GM21576 (cell line): ENCODE results near the gene MAFG.
A peak's percentile ranks its signal among the peaks of the same experiment; 100 is the strongest.

Source experiments
- ATAC-seq: cut with Tn5 transposase; IDR thresholded peaks from one replicate; pipeline ENCODE4 v1.9.1; 2021; ENCODE audit warnings: mild to moderate bottlenecking, moderate library complexity; ENCODE audit not compliant: unreplicated experiment

The MAFG gene

DNA sequence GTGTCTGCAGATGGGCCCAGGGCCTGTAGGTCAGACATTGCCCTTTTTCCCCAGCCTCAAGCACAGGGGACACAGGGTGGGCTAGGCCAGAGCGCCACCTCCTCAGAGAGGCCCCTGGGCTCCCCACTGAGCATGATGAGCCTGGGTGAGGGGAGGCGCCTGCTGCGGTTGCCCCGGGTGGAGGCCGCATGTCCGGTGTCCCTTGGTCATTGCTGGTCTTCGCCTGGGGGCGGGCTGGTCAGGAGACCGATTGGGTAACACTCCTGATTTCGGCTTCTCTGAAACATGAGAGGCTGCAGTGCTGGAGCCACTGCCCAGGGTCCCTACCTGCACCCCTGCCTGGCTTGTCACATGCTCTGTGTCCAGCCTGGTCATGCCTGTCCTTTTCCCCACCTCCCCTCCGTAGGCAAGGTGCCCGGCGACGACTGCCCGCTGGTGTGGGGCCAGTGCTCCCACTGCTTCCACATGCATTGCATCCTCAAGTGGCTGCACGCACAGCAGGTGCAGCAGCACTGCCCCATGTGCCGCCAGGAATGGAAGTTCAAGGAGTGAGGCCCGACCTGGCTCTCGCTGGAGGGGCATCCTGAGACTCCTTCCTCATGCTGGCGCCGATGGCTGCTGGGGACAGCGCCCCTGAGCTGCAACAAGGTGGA is 27.9 kb downstream of the MAFG start:
- ATAC-seq = no peak

DNA sequence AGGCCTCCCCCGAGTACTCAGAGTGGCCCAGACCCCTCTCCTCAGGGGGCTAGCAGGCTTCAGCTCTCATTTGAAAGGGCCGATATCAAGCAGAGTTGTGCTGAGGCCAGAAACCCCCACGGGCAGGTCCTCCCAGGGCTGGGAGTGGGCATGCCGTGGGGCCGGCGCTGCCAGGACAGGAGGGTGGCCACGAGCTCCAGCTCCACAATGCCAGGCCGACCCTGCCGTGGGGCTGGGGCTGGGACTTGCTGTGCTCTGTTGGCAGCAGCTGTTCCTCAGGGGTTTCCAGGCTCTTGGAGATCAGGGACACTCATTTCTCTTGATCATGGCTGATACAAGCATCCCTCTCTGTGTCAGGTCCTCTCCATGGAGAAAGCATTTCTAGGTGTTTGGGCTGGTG is 28.6 kb downstream of the MAFG start:
- no peak for ATAC-seq

DNA sequence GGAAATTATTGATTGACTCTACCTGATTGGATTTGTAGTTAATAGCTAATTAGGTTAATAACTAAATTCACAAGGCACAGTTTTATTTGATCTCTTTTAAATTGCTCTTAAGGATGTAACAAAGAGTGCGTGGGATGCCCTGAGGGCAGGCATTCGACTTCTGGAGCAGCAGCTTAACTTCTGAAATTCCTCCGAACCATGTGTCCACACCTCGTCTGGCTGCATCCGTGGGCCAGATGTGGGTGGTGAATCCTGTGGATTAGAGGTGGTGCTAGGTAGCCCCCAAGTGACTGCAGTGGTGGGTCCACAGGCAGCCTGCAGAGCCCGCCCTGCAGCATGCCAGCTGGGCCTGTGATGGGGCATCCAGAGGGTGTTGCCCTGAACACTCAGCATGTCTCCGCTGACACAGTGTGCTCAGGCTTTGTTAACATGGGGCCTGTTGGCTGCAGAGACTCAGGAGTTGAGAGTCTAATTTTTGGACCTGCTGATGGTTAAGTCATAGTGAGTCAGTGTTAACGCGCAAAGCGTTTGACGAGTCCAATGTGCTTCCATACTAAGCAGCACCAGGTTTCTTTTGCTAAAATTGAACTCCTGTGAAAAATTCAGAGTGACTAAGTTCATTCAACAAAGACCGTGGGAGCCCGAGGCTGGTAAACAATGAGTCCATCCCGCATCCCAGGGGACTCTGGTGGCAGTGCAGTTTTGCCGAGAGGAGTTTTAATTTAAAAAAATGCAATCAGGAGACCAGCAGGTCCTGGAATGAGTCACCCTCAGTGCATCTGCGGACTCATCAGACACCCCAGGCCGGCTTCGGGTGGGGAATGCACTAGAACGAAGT is 29.3 kb downstream of the MAFG start:
- no peak for ATAC-seq

DNA sequence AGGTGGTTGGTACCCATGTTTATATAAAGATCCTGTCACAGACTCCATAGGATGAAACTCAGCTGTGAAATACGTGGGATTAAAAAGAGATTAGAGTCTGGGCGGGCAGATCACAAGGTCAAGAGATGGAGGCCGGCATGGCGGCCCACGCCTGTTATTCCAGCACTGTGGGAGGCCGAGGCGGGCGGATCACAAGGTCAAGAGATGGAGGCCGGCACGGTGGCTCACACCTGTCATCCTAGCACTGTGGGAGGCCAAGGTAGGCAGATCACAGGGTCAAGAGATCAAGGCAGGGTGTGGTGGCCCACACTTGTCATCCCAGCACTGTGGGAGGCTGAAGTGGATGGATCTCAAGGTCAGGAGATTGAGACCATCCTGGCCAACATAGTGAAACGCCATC is 32.1 kb downstream of the MAFG start:
- no peak for ATAC-seq

DNA sequence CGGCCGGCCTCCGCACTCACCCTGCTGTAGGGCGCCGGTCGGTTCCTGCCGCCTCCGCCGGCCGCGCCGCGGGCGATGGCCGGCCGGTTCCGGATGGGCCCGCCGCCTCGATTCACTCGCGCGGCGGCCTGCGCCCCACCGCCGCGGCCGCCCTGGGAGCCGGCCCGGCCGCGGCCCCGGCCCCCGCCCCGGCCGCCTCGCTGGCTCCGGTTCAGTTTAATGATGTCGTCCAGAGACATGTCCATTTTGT is 36.3 kb downstream of the MAFG start:
- no peak for ATAC-seq

DNA sequence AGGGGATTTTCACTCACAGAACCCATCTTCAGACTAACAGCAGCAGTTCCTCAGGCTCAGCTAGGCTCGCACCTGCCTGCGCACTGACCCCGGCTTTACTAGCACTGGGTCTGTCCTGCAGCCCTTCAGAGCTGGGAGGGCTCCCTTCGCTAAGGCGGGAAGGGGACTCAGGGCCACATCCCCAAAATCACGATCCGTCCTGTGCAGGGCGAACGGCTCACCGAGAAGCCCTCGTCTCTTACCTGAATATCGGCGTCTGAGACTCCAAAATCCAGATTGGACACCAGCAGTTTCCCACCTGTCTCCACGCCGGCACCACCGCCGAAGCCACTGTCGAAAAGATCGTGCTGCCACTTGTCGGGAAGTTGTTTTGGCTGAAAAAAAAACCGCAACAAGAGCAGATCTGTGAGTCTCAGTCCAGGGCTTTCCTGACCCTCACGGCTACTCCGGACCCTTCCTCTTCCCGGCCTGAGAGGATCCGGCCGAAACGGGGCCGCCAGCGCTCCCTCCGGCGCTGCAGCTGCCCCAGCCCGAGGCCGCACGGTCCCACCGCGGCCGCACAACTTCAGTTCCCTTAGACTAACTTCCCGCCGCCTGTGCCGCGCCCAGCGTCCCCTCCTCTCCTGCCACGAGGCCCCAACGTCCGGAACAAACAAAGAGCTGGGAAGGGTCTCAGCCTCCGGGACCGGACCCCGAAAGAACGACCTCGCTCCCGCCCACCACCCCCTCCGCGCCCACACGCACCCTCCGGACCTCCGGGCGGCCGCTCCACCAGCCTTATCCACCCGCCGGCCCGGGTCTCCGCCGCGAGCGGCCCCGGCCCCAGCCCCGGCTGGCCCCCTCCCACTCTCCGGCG is 36.9 kb downstream of the MAFG start:
- ATAC-seq = peak; percentile 3

DNA sequence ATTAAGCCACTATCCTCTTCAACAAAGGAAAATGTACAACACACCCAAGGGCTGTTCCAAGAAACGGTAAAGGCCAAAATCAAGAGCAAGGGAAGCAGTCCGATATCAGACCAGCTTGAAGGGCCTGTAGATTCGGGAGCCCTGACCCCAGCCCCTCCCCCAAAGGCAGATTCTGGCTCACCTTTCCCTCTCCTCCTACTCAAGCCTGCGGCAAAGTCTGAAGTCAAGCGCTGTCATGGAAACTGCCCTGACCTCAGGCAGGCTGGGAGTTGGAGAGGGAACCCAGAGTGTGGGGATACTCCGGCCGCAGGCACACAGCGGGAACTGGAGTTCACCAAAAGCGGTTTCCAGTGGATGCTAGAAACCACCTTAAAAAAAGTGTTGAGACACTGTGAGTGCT is 37.9 kb downstream of the MAFG start:
- ATAC-seq = no peak

DNA sequence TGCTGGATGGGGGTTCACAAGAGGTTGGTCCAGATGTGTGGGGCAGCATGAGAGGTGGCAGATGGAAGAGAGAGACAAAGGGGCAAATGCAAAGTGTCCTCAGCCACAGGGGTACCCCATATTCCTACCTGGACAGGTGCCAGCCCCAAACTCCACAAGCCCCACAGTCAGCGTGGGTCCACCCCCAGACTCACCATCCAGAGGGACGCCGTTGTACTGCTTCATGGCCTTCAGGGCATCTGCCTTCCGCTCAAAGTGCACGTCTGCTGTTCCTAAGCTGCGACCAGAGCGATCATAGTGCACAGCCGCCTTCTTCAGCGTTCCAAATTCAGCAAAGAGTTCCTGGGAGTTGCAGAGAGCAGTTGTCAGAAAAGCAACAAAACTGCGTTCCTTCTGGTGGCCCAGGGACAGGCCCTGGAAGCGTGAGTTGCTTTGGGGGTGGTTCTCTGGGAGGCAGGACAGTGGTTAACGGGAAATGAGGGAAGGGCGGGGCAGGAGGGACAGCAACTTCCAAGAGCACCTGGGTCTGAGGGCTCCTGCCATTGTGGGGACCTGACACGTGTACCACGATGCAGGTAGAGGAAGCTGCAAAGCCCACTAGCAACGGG is 38.4 kb downstream of the MAFG start:
- ATAC-seq = no peak

DNA sequence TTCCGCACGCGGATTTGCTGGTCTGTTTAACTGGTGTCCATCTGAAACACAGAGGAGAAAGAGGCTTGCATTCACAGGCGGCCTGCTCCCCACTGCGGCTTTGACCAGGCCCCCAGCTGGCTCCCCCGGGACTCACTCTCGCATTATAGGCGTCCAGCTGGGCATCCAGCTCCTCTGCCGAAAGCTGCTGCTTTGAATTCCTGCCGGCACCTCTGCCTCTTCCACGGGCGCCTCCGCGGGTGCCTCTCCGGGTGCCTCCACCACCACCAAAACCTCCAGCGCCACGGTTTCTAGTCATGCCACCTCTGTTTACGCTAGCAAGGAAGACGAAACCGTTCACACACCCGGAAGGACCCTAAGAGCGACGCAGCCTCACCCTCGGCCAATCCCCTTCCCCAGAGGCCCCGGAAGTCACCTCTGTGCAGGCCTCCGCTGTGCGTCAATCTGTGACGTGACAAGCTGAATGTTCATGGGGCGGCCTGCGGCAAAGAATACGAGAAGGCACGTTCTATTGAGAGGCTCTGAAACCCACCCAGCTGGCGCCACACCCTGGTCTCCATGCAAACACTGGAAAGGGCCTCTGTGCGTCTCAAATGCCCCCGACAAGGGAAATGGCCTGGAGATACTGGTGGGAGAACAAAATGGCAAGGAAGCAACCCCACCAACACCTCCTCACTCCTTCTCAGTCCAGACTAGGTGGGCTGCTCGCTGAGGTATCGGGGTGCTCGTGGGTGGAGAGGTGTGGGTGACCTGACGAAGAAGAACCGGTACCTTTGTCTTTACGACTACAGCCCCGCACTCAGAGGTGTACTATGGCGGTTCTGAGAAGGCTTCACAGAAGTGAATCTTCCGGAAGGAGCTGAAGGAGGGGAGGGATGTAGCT is 39.2 kb downstream of the MAFG start:
- no peak for ATAC-seq

DNA sequence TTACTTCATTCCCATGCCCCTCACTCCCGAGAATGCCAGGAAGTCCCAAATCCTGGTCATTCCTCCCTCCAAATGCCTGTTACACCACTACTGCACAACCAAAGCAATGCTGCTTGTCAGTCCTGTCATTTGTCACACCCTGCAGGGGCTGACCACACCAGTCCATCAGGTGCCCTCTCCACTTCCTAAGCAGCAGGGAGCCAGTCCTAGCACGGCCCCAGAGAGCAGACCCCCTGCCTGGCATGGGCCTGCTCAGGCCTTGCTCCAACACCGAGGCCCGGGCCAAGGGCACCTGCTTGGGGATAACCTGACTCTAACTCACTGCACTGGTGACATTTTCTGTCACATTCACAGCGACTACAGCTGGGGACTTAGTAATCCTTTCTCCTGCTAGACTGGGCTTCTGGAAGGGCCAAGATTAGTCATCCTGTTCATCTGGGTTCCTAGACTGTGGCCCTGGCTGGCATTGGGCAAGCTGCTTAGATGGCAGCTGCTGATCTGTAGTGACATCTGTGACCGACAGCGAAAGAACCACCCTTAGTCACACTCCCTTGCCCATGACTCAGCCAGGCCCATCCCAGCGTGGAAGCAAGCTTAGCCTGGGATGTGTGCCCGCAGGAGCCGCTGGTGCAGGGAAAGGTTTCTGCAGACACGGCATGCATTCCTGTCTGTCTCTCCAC is 41.5 kb downstream of the MAFG start:
- ATAC-seq = no peak

DNA sequence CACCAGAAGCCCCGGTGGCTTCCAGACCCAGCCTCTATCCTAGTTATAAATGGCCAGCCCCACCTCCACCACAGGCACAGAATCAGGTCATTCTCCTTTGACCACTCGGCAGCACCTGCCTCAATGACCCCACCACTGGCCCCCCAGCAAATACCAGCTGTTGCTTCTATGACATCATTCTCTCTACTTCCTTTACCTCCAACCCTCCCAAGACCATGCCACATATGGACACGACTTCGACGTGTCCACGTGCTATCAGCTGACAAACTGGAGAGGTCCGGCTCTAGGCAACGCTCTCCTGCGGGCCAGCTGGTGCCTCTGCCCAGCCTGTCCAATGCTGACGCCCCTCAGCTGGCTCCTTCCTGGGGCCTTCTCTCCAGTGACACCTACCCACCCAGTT is 42.1 kb downstream of the MAFG start:
- ATAC-seq = no peak

DNA sequence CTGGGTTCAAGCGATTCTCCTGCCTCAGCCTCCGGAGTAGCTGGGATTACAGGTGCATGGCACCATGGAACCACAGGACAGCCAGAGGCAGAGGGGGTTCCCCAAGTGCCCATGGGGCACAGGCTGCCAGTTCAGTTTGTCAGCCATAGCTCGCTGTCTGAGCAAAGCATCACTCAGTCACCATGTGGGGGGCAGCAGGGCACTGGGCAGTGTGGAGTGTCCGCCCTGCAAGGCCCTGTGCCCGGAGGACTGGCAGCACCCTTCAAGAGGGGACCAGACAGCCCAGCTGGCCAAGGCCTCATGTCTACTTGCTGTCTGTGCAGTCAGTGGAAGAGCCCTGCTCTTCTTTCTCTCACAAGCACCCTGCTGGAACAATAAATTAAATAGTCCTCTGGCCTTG is 42.6 kb downstream of the MAFG start:
- ATAC-seq = no peak

DNA sequence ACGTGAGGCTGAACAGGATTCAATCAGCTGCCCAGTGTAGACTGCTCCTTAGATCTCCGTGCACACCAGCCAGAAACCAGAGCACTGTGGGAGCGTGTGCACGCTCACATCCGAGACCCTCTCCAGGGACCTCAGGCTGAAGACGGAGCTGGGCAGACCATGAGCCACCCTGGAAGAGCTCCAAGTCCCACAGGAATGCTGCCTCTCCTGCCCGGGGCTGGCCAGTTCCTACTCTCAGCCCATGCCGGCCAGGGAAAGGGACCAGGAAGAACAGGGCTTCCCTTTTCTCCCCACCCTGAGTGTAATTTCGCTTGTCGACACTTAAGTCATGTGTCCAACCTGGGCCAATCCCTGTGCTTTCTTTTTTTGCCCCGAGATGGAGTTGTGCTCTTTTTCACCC is 43.0 kb downstream of the MAFG start:
- ATAC-seq = no peak

DNA sequence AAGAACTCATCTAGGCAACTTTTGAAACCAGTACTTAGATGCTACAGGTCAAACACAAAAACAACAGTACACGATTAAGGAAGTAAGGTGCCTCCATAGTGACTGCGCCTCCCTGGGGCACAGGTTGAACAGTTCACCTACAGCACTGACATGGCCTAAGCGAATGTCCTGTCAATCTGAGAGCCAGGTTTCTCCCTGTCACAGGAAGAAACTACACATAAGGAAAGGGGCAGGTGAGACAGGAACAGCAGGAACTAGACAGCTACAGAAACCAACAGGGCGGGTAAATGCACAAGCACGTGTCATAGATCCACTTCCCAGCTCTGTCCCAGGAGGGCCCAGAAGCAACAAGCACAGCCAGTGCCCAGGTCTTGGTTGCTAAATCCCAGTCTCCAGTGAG is 48.4 kb downstream of the MAFG start:
- no peak for ATAC-seq

DNA sequence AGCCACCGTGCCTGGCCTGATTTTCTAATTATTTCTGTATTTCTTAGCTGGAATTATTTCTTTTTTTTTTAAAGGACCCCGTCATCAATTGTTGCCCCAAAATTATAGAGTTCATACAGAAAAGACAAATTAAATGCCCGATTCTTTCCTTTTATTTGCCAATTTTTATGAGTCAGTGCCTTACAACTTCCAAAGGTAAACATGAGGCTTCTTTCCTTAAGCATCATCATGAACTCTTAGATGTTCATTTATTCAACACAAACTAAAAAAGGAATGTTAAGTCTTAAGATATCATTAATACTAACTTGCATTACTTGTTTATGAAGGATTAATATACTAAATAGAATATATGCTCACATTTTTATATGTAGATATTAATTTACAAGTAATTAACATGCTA is 49.2 kb downstream of the MAFG start:
- no peak for ATAC-seq

DNA sequence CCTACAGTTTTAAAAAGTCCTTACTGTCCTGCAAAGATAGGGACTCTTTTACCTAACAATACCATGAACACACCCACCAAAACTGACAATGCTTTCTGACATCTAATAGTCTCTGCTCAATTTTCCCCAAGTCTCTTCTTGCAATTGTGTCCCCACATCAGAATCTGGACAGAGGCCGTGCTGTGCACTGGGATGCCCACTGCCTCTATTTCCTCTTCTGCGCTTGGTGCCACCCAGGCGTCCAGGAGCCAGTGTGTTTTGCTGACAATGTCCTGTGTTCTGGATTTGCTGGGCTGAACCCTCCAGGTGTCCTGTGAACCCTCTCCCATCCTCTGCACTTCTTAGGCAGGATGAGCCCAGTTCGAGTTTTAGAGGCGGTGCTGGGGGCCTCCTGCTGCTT is 50.0 kb downstream of the MAFG start:
- no peak for ATAC-seq

DNA sequence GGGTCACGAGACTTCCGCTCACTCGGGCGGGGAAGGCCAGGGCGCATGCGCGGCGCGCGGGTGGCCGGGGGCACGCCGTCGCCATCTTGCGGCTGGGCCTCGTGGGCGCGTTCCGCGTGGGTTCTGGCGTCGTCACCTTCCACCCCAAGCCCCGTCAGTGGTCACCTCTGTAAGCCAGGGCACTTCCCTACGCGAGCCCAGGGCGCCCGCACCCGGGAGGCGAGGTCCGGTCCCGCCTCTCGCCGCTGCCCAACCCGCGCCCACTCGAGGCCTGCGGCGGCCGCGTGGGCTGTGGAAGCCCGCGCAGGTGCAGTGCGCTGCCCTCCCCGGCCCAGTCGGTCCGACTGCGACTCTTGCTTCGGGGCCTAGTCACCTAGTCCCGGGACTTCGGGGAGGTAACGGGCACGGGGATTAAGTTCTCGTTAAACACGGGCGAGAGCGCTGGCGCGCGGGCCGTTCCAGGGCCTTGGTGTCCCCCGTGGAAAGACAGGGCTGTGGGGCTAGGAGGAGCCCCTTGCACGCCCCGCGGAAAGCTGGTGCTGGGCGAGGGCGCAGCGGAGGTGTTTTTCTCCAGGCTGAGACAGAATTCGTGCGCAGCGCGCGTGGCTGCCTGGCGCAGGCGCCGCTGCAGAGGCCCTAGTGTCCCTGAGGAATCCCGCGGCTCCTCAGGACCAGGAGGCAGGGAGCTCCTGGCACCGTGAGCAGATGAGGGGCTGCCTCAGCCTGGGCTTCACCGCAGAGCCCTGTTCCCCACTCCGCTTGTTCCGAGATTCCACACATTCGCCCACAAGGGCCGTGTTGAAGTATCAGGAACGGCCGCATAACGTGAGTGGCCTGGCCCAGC is 55.9 kb downstream of the MAFG start:
- peak; percentile 12 for ATAC-seq

DNA sequence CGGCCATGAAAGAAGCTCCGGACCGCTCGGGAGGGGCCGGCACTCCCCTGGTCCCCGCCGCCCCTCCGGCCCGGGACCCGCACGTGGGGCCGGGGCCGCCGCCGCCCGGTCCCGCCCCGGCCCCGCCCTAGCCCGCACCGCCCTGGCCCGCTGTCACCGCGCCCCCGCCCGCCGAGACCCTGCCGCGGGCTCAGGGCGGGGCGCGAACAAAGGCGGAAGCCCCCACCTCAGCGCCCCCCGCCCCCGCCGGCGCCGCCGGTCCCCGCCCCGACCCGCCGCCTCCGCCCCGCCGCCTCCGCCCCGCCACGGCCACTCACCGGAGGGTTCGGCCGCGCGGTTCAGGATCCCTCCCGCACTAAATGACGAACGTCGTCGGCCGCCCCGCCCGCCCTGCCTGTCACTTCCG is 56.6 kb downstream of the MAFG start, which contains the start of gene ARHGDIA:
Gene ARHGDIA (minus strand): TSS at position 357 of the 406 bp plus-strand sequence. CDS start 1,407 bp downstream, outside the sequence.
- ATAC-seq = peak; percentile 35
